Suprapubic skin (tissue), 4 donors: ENCODE data around the gene ARAP3.

Source experiments
- EP300 ChIP-seq: sonication (generic); formaldehyde crosslinking; IDR thresholded peaks from one replicate; pipeline ENCODE4 v1.6.1; 2017; ENCODE audit warnings: antibody characterized with exemption
- POLR2A ChIP-seq, 2 donors: fragments of 450-650 bp; IDR thresholded peaks; one replicate each; pipeline ENCODE4 v1.6.1; 2017; ENCODE audit warnings: antibody characterized with exemption in 2 of 2, mild to moderate bottlenecking in 2 of 2, moderate library complexity in 2 of 2
- POLR2AphosphoS5 ChIP-seq, 3 donors: sonication (generic); formaldehyde crosslinking; IDR thresholded peaks; one replicate each; pipeline ENCODE4 v1.6.1; 2017; ENCODE audit warnings: antibody characterized with exemption in 3 of 3
- TF ChIP-seq, protein P1 (sequence below), 2 donors: fragments of 200-600 bp in 1 of 2; fragments of 450-650 bp in 1 of 2; sonication (generic) in 1 of 2; IDR thresholded peaks; one replicate each; pipeline ENCODE4 v1.5.1; 2016 to 2019; ENCODE audit warnings: antibody characterized with exemption in 2 of 2, mild to moderate bottlenecking in 1 of 2, moderate library complexity in 1 of 2

DNA sequence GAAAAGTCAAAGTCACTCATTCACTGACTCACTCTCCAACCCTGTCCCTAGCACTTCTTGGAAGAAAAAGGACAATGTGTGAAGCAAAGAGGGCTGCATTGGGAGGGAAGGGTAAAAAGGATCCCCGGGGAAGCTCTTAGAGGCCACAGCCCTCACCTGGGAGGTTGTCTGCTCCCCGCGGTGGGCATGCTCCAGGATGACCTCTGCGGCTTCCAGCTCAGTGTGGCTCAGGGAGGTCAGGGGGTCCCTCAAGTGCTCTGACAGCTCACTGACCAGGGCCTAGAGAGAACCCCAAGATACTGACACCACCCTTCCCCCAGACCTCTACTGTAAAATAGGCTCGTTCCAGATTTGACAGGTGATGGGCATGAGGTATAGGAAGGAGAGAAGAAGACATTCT, 34.8 kb downstream of the ARAP3 start:
- TF ChIP-seq POLR2AphosphoS5 (IDR thresholded peaks at IDR 0.05) (no peak), EP300 (no peak), POLR2A (IDR thresholded peaks at IDR 0.05) (no peak)
- TF ChIP-seq, protein P1, sequence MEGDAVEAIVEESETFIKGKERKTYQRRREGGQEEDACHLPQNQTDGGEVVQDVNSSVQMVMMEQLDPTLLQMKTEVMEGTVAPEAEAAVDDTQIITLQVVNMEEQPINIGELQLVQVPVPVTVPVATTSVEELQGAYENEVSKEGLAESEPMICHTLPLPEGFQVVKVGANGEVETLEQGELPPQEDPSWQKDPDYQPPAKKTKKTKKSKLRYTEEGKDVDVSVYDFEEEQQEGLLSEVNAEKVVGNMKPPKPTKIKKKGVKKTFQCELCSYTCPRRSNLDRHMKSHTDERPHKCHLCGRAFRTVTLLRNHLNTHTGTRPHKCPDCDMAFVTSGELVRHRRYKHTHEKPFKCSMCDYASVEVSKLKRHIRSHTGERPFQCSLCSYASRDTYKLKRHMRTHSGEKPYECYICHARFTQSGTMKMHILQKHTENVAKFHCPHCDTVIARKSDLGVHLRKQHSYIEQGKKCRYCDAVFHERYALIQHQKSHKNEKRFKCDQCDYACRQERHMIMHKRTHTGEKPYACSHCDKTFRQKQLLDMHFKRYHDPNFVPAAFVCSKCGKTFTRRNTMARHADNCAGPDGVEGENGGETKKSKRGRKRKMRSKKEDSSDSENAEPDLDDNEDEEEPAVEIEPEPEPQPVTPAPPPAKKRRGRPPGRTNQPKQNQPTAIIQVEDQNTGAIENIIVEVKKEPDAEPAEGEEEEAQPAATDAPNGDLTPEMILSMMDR (IDR thresholded peaks at IDR 0.05) = no peak
